ENCODE data around the gene AKT1. TPM values are rescaled to one million over a fixed set of nuclear protein-coding genes. Genes with fewer than 3 reads are reported as not detected.

The AKT1 gene
- total and polyA plus RNA-seq, 2 of the 13 experiments (the other 11 are each of a cell fraction or from before 2014, with no cell fraction given), result 96.2 to 116 TPM

DNA sequence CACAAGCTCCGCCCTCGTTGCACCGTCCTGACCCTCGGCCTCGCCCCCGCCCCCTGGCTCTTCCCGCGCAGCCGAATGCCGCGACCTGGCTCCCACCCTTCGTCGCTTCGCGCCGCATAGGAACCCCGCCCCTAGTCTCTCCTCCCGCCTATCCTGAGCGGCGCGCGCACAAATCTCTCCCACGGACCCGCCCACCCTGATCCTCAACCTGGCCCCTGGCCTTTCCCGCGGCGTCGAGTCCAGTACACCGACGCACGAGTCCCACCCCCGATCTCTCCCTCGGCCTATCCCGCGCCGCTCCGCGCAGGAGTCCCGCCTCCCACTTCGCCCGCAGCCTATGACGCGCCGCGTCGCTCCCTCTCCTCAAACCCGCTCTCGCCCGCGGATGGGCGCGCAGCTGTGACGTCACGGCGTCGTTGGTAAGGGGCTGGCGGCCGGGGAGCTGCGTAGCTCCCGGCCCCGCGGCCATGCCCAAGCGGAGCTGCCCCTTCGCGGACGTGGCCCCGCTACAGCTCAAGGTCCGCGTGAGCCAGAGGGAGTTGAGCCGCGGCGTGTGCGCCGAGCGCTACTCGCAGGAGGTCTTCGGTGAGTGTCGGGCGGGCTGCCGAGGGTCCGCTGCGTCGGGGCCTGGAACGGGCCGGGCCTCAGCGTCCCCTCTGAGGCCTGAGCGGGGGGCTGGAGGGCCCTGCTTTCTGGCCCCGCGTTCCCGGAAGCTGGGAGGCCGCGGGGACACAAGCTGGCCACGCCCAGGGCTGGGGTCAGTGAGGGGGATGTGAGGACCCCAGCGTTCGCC, 42.6 kb downstream of the AKT1 start, which contains the start of gene SIVA1 (continued):
- TF ChIP-seq, protein P1, sequence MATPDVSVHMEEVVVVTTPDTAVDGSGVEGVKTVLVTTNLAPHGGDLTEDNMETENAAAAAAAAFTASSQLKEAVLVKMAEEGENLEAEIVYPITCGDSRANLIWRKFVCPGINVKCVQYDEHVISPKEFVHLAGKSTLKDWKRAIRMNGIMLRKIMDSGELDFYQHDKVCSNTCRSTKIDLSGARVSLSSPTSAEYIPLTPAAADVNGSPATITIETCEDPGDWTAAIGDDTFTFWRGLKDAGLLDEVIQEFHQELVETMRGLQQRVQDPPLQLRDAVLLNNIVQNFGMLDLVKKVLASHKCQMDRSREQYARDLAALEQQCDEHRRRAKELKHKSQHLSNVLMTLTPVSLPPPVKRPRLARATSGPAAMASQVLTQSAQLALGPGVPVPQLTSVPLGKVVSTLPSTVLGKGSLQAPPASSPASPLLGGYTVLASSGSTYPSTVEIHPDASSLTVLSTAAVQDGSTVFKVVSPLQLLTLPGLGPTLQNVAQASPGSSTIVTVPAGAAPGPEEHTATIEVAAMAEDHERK (CRISPR knock-in tag; IDR thresholded peaks at IDR 0.05; ENCODE audit: low read depth), result peak; percentile 88
- TF ChIP-seq ZNF619 (CRISPR knock-in tag; IDR thresholded peaks at IDR 0.05), result peak; percentile 97
- peak; percentile 67; the same call in 1 of the 2 replicates for TF ChIP-seq ZNF546 (CRISPR knock-in tag; conservative IDR thresholded peaks at IDR 0.05)
- no peak for TF ChIP-seq SOX6 (IDR thresholded peaks at IDR 0.05)
- peak; percentile 13 for TF ChIP-seq SOX6 (CRISPR knock-in tag; IDR thresholded peaks at IDR 0.05)
- TF ChIP-seq ZNF34 (CRISPR knock-in tag; IDR thresholded peaks at IDR 0.05; ENCODE audit: borderline replicate concordance), result peak; percentile 75; the same call in 1 of the 2 replicates
- no peak for TF ChIP-seq ATAD3A (CRISPR knock-in tag; IDR thresholded peaks at IDR 0.05)
- TF ChIP-seq ZNF296 (CRISPR knock-in tag; conservative IDR thresholded peaks at IDR 0.05), result peak; percentile 92
- TF ChIP-seq TFDP2 (CRISPR knock-in tag; IDR thresholded peaks at IDR 0.05), result peak; percentile 97
- no peak for TF ChIP-seq EZH2 (conservative IDR thresholded peaks at IDR 0.05; ENCODE audit: low read depth, low read length)
- TF ChIP-seq ZNF275 (CRISPR knock-in tag; IDR thresholded peaks at IDR 0.05; ENCODE audit: borderline replicate concordance), result peak; percentile 68; the same call in 1 of the 2 replicates
- no peak for TF ChIP-seq SOX13 (IDR thresholded peaks at IDR 0.05)
- TF ChIP-seq SOX13 (CRISPR knock-in tag; conservative IDR thresholded peaks at IDR 0.05 in 1 of 2, IDR thresholded peaks at IDR 0.05 in 1 of 2), result peak in 1 of 2 experiments; percentile 37; a peak in 2 of 4 replicates
- no peak for TF ChIP-seq ZSCAN30 (CRISPR knock-in tag; IDR thresholded peaks at IDR 0.05)
- TF ChIP-seq ZNF138 (CRISPR knock-in tag; IDR thresholded peaks at IDR 0.05; ENCODE audit: low read depth), result no peak
- no peak for TF ChIP-seq CEBPB (IDR thresholded peaks at IDR 0.05; ENCODE audit: borderline replicate concordance, low read depth, low read length)
- peak; percentile 70; the same call in 1 of the 2 replicates for TF ChIP-seq ZNF225 (CRISPR knock-in tag; IDR thresholded peaks at IDR 0.05)
- TF ChIP-seq ZNF569 (CRISPR knock-in tag; IDR thresholded peaks at IDR 0.05; ENCODE audit: borderline replicate concordance), result no peak
- TF ChIP-seq KDM5B (CRISPR knock-in tag; IDR thresholded peaks at IDR 0.05; ENCODE audit: borderline replicate concordance), result peak; percentile 76
- TF ChIP-seq SIX1 (CRISPR knock-in tag; IDR thresholded peaks at IDR 0.05; ENCODE audit: borderline replicate concordance), result no peak
- peak; percentile 89; the same call in 1 of the 2 replicates for TF ChIP-seq ZNF432 (CRISPR knock-in tag; IDR thresholded peaks at IDR 0.05; ENCODE audit: borderline replicate concordance)
- peak; percentile 67; the same call in 1 of the 2 replicates for TF ChIP-seq MIER3 (CRISPR knock-in tag; IDR thresholded peaks at IDR 0.05; ENCODE audit: borderline replicate concordance)
- TF ChIP-seq RBM22 (optimal IDR thresholded peaks at IDR 0.05; ENCODE audit: low read length), result no peak
- no peak; the same call in 1 of the 2 replicates for TF ChIP-seq ZBTB43 (CRISPR knock-in tag; conservative IDR thresholded peaks at IDR 0.05)
- TF ChIP-seq SKI (IDR thresholded peaks at IDR 0.05; ENCODE audit: partially characterized antibody), result no peak
